ENCODE results near the gene OCEL1.

The OCEL1 gene

GRCh38 chr19:17200408-17201079 is 25.5 kb upstream of the OCEL1 start:
- H3K4me3 ChIP-seq (ENCODE audit: low read depth, low read length), result no peak overlapping the region
- TF ChIP-seq CTCF (IDR thresholded peaks at IDR 0.05; ENCODE audit: insufficient read depth, low read depth, low read length, missing control alignments), result no peak
- DNase-seq (ENCODE audit: low read depth), result no peak

DNA sequence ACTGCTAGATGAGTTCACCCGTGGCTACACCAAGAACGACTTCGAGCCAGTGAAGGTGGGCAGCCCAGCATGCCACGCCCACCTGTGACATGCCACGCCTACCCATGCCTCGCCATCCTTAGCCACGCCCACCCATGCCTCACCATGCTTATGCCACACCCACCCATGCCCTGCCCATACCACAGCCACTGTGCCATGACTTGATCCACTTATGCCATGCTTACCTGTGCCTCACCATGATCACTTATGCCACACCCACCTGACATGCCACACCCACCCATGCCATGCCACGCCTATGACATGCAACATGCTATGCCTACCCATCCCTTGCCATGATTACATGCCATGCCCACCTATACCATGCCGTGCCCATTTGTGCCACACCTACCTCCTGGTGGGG is 23.8 kb upstream of the OCEL1 start:
- TF ChIP-seq CTCF (IDR thresholded peaks at IDR 0.05; ENCODE audit: insufficient read depth, low read depth, low read length, missing control alignments), result no peak
- no peak for DNase-seq (ENCODE audit: low read depth)
- no peak overlapping the region for H3K4me3 ChIP-seq (ENCODE audit: low read depth, low read length)

DNA sequence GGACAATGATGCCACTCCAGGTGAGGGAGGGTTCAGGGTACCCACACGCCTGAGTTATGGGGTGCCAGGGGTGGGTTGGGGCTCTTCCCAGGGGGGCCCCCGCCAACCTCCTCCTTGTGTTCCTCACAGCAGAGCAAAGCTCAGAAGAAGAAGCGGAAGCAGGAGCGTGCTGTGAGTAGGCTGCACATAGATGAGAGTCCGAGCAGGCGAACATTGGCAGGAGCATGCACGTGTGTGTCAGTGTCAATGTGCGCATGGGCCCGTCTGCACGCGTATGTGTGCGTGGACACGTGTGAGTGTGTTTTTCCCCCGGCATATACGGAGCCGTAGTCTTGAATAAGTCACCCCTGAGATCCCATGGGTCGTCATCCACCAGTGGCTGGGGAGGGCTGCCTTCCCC is 23.3 kb upstream of the OCEL1 start:
- no peak for TF ChIP-seq CTCF (IDR thresholded peaks at IDR 0.05; ENCODE audit: insufficient read depth, low read depth, low read length, missing control alignments)
- no peak for DNase-seq (ENCODE audit: low read depth)
- H3K4me3 ChIP-seq (ENCODE audit: low read depth, low read length), result no peak overlapping the region

GRCh38 chr19:17205237-17206140 is 20.5 kb upstream of the OCEL1 start:
- TF ChIP-seq CTCF (IDR thresholded peaks at IDR 0.05; ENCODE audit: insufficient read depth, low read depth, low read length, missing control alignments), result peak; percentile 65
- H3K4me3 ChIP-seq (ENCODE audit: low read depth, low read length), result no peak overlapping the region
- DNase-seq (ENCODE audit: low read depth), result peak; percentile 71

DNA sequence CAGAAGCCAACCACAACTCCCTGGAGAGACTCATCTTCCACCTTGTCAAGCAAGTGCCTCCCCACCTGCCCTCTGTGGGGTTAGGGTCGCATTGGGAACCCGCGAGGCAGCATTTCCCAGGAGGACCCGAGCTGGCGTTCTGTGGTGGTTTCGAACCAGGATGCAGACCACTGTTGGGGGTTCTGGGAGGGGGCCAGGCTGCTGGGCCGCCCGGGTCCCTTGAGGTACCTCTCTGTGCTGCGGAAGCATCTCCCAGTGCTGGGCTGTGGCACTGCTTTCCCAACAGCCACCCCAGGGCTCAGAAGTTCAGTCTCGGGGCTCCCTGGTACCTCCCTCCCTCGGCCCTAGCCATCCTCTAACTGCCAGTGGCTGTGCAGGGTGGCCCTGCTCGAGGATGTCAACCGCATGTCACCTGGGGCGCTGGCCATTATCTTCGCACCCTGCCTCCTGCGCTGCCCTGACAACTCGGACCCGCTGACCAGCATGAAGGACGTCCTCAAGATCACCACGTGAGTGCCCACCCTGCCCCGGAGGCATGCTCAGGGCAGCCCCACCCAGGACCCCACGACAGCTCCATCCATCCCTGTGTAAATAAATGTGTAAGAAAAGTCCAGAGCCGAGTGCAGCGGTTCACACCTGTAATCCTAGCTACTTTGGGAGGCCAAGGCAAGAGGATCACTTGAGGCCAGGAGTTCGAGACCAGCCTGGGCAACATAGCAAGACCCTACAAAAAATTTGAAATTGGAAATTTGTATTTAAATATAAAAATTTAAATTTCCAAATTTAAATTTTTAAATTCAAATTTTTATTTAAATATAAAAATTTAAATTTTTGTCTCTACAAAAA is 19.1 kb upstream of the OCEL1 start:
- DNase-seq (ENCODE audit: low read depth), result no peak
- no peak for TF ChIP-seq CTCF (IDR thresholded peaks at IDR 0.05; ENCODE audit: insufficient read depth, low read depth, low read length, missing control alignments)
- no peak overlapping the region for H3K4me3 ChIP-seq (ENCODE audit: low read depth, low read length)

DNA sequence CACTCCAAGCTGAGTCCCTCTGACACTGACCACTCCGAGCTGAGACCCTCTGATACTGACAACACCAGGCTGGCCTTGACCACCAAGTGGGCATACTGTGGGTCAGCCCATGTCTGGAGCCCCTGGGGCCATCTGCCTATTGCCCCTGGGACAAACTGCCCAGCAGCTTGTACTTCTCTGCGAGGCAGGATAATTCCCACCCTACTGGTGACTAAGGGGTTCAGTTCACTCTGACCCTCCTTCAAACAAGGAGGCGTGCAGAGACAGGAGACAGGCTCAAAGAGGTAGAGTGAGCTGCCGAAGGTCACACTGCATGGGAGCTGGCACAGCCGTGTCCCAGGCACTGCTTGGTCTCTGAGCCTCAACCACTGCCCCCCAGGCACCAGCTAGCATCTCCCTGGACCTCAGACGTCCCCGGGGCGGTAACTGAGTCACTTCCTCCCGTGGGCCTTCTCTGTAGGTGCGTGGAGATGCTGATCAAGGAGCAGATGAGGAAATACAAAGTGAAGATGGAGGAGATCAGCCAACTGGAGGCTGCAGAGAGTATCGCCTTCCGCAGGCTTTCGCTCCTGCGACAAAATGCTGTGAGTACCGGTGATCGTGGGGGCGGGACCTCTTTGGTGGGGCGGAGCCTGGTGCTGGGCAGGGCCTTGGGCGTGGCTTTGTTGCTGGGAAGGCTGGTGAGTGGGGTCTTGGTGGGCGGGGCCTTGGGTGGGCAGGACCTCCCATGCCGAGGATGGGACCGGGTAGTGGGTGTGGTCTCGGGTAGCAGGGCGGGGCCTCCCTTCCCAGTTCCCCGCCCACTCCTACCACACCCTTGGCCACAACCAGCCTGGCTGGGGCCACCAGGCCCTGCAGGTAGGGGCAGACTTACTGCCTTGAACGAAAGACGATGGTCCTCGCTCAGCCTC is 16.6 kb upstream of the OCEL1 start:
- peak; percentile 87 for DNase-seq (ENCODE audit: low read depth)
- TF ChIP-seq CTCF (IDR thresholded peaks at IDR 0.05; ENCODE audit: insufficient read depth, low read depth, low read length, missing control alignments), result no peak
- no peak overlapping the region for H3K4me3 ChIP-seq (ENCODE audit: low read depth, low read length)

All from GM12865 (cell line).